H1 (cell line): Measurements from ENCODE around the gene UBR2. TPM values are rescaled to one million over a fixed set of nuclear protein-coding genes. Genes with fewer than 3 reads are reported as not detected.

Source experiments
- ASH2L ChIP-seq: fragments of 200-600, 300-600 bp; sonication (generic); IDR thresholded peaks from one replicate; pipeline ENCODE4 v1.7.1; 2017; ENCODE audit warnings: low read length
- NANOG ChIP-seq: IDR thresholded peaks from 2 replicates; pipeline ENCODE4 v1.6.1; 2011; ENCODE audit warnings: low read length, low read depth, mild to moderate bottlenecking, inconsistent platforms; ENCODE audit not compliant: insufficient read depth, poor library complexity, severe bottlenecking
- polyA plus RNA-seq, 7 experiments: library from polyadenylated mRNA; depleted of rRNA in 3 of 7; stranded (reverse) in 5 of 7; unstranded in 2 of 7; fragments of >200 nt in 5 of 7; fragments of 200-250 nt in 2 of 7; gene quantifications; 1 replicate in 5 of 7; 2 replicates in 1 of 7; 4 replicates in 1 of 7; pipeline versions ENCODE4 v1.2.1 to v1.2.3, GENCODE V29; 2011 to 2013; ENCODE audit warnings: missing spikeins in 2 of 7, mixed read lengths in 2 of 7
- total RNA-seq: library from RNA; stranded (reverse); fragmentation: NEBNext Ultra II Directional; extraction: Animal tissue kit (Norgen Biotek cat#: 25700); gene quantifications from 2 replicates; pipeline ENCODE4 v1.2.1, GENCODE V29; 2021
- TF ChIP-seq, protein P1 (sequence below), 3 experiments: IDR thresholded peaks; 1 replicate in 2 of 3; 2 replicates in 1 of 3; pipeline versions ENCODE4 v1.5.1 to v1.6.1; 2011; ENCODE audit warnings: low read length in 3 of 3, mild to moderate bottlenecking in 3 of 3, inconsistent platforms in 2 of 3, low read depth in 1 of 3, moderate library complexity in 1 of 3; ENCODE audit not compliant: insufficient read depth in 1 of 3; ENCODE audit errors: control extremely low read depth in 1 of 3

UBR2 gene
- total and polyA plus RNA-seq, 2 of the 8 experiments (the other 6 are each of a cell fraction or from before 2014, with no cell fraction given) = 6.5 to 19.5 TPM

DNA sequence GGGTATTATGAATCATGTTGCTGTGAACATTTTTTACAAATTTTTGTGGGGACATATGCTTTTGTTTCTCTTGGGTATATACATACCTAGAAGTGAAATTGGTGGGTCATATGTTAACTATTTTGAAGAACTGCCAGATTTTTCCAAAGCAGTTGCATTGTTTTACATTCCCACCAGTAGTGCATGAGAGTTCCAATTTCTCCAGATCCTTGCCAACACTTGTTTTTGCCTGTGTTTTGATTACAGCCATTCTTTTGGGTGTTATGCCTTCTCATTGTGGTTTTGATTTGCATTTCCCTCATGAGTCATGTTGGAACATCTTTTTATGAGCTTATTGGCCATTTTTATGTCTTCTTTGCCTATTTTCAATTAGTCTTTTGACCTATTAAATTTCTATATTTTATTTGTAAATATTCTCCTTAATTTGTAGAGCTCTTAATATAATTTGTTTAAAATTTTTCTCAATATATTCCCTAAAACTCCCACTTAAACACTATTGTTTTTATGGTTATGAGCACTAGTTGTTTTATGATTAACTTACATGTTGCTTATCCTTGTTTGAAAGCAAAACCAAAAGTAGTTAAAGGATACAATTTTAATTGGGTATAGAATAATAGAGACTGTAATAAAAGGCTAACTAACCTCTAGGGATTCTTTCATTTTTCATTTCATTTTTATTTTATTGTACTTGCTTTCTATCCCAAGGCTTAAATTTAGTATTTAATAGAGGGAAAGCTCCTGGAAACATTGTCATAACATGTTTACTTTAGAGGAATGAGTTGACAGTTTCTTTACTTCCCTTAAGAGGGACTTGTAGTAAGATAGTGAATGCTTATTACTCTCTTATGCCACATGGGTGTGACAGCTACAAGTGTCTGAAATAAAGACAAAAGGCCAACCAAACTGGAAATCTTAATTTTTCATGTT lies 5.5 kb downstream of the UBR2 start (continued):
- no peak for TF ChIP-seq ASH2L
- TF ChIP-seq NANOG = no peak
- TF ChIP-seq, protein P1, sequence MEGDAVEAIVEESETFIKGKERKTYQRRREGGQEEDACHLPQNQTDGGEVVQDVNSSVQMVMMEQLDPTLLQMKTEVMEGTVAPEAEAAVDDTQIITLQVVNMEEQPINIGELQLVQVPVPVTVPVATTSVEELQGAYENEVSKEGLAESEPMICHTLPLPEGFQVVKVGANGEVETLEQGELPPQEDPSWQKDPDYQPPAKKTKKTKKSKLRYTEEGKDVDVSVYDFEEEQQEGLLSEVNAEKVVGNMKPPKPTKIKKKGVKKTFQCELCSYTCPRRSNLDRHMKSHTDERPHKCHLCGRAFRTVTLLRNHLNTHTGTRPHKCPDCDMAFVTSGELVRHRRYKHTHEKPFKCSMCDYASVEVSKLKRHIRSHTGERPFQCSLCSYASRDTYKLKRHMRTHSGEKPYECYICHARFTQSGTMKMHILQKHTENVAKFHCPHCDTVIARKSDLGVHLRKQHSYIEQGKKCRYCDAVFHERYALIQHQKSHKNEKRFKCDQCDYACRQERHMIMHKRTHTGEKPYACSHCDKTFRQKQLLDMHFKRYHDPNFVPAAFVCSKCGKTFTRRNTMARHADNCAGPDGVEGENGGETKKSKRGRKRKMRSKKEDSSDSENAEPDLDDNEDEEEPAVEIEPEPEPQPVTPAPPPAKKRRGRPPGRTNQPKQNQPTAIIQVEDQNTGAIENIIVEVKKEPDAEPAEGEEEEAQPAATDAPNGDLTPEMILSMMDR (IDR thresholded peaks at IDR 0.05; ENCODE audit: control extremely low read depth in 1 of 3, insufficient read depth in 1 of 3, low read depth in 1 of 3, low read length in 3 of 3) = no peak
